K562 (cell line): ENCODE data around the gene NEMP1. TPM values are rescaled to one million over a fixed set of nuclear protein-coding genes. Genes with fewer than 3 reads are reported as not detected.

ENCODE experiments used
- ATAC-seq: fragments of 200-7000 bp; cut with Tn5 transposase; 3 replicates; pipeline ENCODE4 v1.9.1; 2020; ENCODE audit warnings: moderate library complexity
- BruUV-seq: library from RNA; stranded (reverse); fragments of 400-500 nt; replicated peaks from 2 replicates; lab custom pipeline; 2021; lab: Mats Ljungman, UMichigan
- CTCF ChIA-PET: fragments of 300-600 bp; formaldehyde crosslinking; extraction: SDS; loops from one replicate; lab custom pipeline; 2021; ENCODE audit warnings: low intra/inter-chr PET ratio; lab: Yijun Ruan, JAX
- POLR2A ChIA-PET: fragments of 300-600, 350-650 bp; sonication (Branson Sonifier 250); formaldehyde crosslinking; extraction: SDS; loops from one replicate; lab custom pipeline; 2021; ENCODE audit warnings: antibody characterized with exemption, inconsistent platforms; lab: Yijun Ruan, JAX
- DNase-seq, 4 experiments: peaks; one replicate each; pipeline versions ENCODE4 v3.0.0 to v3.0.0-alpha.2; 2011 to 2018; ENCODE audit warnings: low spot score in 3 of 4, mixed read lengths in 3 of 4; ENCODE audit errors: extremely low read depth in 1 of 4
- FAIRE-seq: peaks from 2 replicates; lab custom pipeline; 2011; peaks lifted over from hg19 to GRCh38; lab: Jason Lieb, UNC
- H2AFZ ChIP-seq: 2 replicates; pipeline ENCODE4 v1.6.0; 2011; ENCODE audit warnings: low read depth, low read length, control low read depth, inconsistent platforms
- H3K27ac ChIP-seq: fragments of 200-600 bp; 3 replicates; pipeline ENCODE4 v1.8.0; 2011; ENCODE audit warnings: low read depth, mild to moderate bottlenecking, control low read depth, inconsistent platforms, low read length, moderate library complexity, mixed read lengths; ENCODE audit errors: extremely low read depth
- H3K27me3 ChIP-seq, 2 experiments: fragments of 300-600 bp in 1 of 2; 2 replicates in 1 of 2; 3 replicates in 1 of 2; pipeline versions ENCODE4 v1.6.0 to v1.8.0; 2011; ENCODE audit warnings: inconsistent platforms in 2 of 2, low read length in 2 of 2, mild to moderate bottlenecking in 1 of 2, mixed read lengths in 1 of 2, moderate library complexity in 1 of 2; ENCODE audit not compliant: control insufficient read depth in 2 of 2, insufficient read depth in 2 of 2
- H3K36me3 ChIP-seq: fragments of 300-600 bp; 3 replicates; pipeline ENCODE4 v1.8.0; 2011; ENCODE audit warnings: mild to moderate bottlenecking, low read length, inconsistent platforms; ENCODE audit not compliant: control insufficient read depth, insufficient read depth
- H3K4me1 ChIP-seq, 2 experiments: fragments of 200-600 bp in 1 of 2; replicated peaks in 1 of 2; 2 replicates in 1 of 2; 3 replicates in 1 of 2; pipeline versions ENCODE4 v1.5.1 to v1.8.0; 2011; ENCODE audit warnings: inconsistent platforms in 2 of 2, low read length in 2 of 2, mild to moderate bottlenecking in 1 of 2, mixed read lengths in 1 of 2, moderate library complexity in 1 of 2; ENCODE audit not compliant: control insufficient read depth in 2 of 2, insufficient read depth in 2 of 2
- H3K4me2 ChIP-seq: 2 replicates; pipeline ENCODE4 v1.6.1; 2011; ENCODE audit warnings: low read length, control low read depth, inconsistent platforms, mixed read lengths; ENCODE audit not compliant: insufficient read depth
- H3K4me3 ChIP-seq: fragments of 200-600 bp; sonication (generic), shearing (Covaris generic); 2 replicates; pipeline ENCODE4 v1.5.1; 2016; ENCODE audit warnings: control low read depth, inconsistent platforms
- H3K79me2 ChIP-seq: fragments of 200-600 bp; 3 replicates; pipeline ENCODE4 v1.8.0; 2011; ENCODE audit warnings: low read length, inconsistent platforms; ENCODE audit not compliant: control insufficient read depth, insufficient read depth
- H3K9ac ChIP-seq, 2 experiments: 2 replicates each; pipeline versions ENCODE4 v1.6.0 to v1.6.1; 2011; ENCODE audit warnings: low read depth in 2 of 2, low read length in 2 of 2, control low read depth in 1 of 2, inconsistent platforms in 1 of 2, mild to moderate bottlenecking in 1 of 2, mixed read lengths in 1 of 2; ENCODE audit not compliant: insufficient read depth in 1 of 2
- H3K9me1 ChIP-seq: one replicate; pipeline ENCODE4 v1.6.0; 2011; ENCODE audit warnings: inconsistent platforms, mild to moderate bottlenecking, low read length, moderate library complexity; ENCODE audit not compliant: control insufficient read depth, insufficient read depth
- H3K9me3 ChIP-seq: replicated peaks from 2 replicates; pipeline ENCODE4 v1.5.1; 2011; ENCODE audit warnings: low read depth, low read length, inconsistent platforms; ENCODE audit not compliant: control insufficient read depth, insufficient read depth
- H4K20me1 ChIP-seq: replicated peaks from 2 replicates; pipeline ENCODE4 v1.6.1; 2011; ENCODE audit warnings: low read length, inconsistent platforms, mixed read lengths; ENCODE audit not compliant: control insufficient read depth, insufficient read depth
- CHD7 ChIP-seq: fragments of 200-600 bp; sonication (generic); IDR thresholded peaks from one replicate; pipeline ENCODE4 v1.6.1; 2012; ENCODE audit warnings: mild to moderate bottlenecking, low read depth, low read length, inconsistent platforms
- CREB1 ChIP-seq, 2 experiments: sonication (generic) in 1 of 2; formaldehyde crosslinking in 1 of 2; IDR thresholded peaks; 2 replicates each; pipeline versions ENCODE4 v1.6.1 to v1.8.0; 2012 to 2022; ENCODE audit warnings: inconsistent platforms in 1 of 2, mild to moderate bottlenecking in 1 of 2, missing genetic modification reagents in 1 of 2, moderate library complexity in 1 of 2
- E2F5 ChIP-seq: sonication (generic); formaldehyde crosslinking; IDR thresholded peaks from 2 replicates; pipeline ENCODE4 v1.8.0; 2022; ENCODE audit warnings: mild to moderate bottlenecking, missing genetic modification reagents
- GATAD2A ChIP-seq: fragments of 450-650 bp; IDR thresholded peaks from 2 replicates; pipeline ENCODE4 v1.6.1; 2017
- NELFE ChIP-seq: IDR thresholded peaks from 2 replicates; pipeline ENCODE4 v1.6.1; 2011; ENCODE audit warnings: mild to moderate bottlenecking; ENCODE audit not compliant: insufficient read depth, insufficient read length
- NFXL1 ChIP-seq: fragments of 450-650 bp; formaldehyde crosslinking; IDR thresholded peaks from 2 replicates; pipeline ENCODE4 v1.4.0; 2021; ENCODE audit warnings: mild to moderate bottlenecking
- NUFIP1 ChIP-seq: fragments of 450-650 bp; IDR thresholded peaks from 2 replicates; pipeline ENCODE4 v1.6.1; 2018; ENCODE audit not compliant: partially characterized antibody
- TAF15 ChIP-seq: fragments of 200-400 bp; formaldehyde crosslinking; IDR thresholded peaks from 2 replicates; pipeline ENCODE4 v1.6.1; 2017; ENCODE audit warnings: mild to moderate bottlenecking, low read depth, low read length, moderate library complexity
- ZNF57 ChIP-seq: fragments of 450-650 bp; formaldehyde crosslinking; IDR thresholded peaks from 2 replicates; pipeline ENCODE4 v1.4.0; 2020; ENCODE audit warnings: mild to moderate bottlenecking, moderate library complexity
- WGBS: fragments of 100-300 bp; shearing (Covaris generic); methylation state at CpG from one replicate; pipeline ENCODE4 v1.1.6; 2016; ENCODE audit warnings: low coverage, mixed read lengths; ENCODE audit not compliant: insufficient coverage; ENCODE audit errors: missing lambda C conversion rate; 5-methylcytosine and 5-hydroxymethylcytosine counted together
- in situ Hi-C: fragments of 300-500 bp; cut with MboI; formaldehyde crosslinking; loops from 4 replicates; pipeline ENCODE4 v1.15.0; 2018; ENCODE audit warnings: inconsistent platforms, mixed read lengths
- intact Hi-C: fragments of 100-400 bp; cut with micrococcal nuclease; formaldehyde crosslinking; loops from 2 replicates; pipeline ENCODE4 v1.14.2; 2022
- polyA plus RNA-seq, 8 experiments: library from polyadenylated mRNA; depleted of rRNA in 4 of 8; stranded (reverse) in 5 of 8; unstranded in 3 of 8; fragments of >200 nt; fragmentation: Nextera tagmentation in 2 of 8; fragmentation: Illumina TruSeq in 1 of 8; extraction: Ambion mirVana in 2 of 8; extraction: Trizol in 1 of 8; gene quantifications; 2 replicates each; pipeline versions ENCODE4 v1.2.1 to v1.2.3, GENCODE V29; 2011 to 2014; ENCODE audit warnings: inconsistent platforms in 1 of 8, missing spikeins in 1 of 8
- total RNA-seq, 7 experiments: library from RNA; depleted of rRNA in 6 of 7; stranded (reverse); fragments of >200 nt in 6 of 7; fragmentation: Illumina TruSeq in 2 of 7; extraction: Trizol in 2 of 7; gene quantifications; 2 replicates each; pipeline versions ENCODE4 v1.2.1 to v1.2.3, GENCODE V29; 2011 to 2021; ENCODE audit warnings: low replicate concordance in 1 of 7

Gene NEMP1
- total and polyA plus RNA-seq, 9 of the 15 experiments (the other 6 are each of a cell fraction or from before 2014, with no cell fraction given) = 9.5 to 82.2 (median 41.2) TPM

DNA sequence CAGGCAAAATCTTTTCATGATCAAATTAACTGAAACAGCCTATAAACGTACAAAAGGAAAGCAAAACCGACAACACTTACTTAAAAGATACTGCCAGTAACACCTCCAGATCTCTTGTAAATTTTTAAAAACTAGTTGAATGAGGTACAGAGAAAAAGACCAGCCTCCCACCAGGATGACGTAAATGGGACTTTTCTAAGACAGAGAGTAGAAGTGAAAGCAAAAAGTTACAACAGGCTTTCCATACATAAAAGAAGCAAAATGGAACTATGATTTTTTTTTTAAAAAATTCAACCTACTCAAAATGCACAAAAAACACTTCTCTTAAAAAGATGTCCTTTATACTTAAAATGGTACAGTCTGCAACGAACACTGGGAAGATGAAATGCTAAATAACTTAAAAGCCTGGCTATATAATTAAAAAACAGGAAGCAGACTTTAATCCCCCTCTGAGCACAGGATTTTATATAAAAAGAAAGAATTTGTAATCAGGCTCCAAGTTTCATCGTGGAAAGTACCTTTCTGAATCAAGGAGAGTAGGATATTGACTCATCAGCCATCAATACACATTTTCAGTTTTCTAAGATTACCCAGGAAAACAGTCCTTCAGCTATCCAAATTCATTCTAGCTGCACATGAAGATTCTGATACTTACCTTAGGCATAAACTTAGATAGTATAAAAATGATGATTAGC, 14.5 kb downstream of the NEMP1 start (continued):
- TF ChIP-seq ZNF57 (CRISPR knock-in tag) = no peak
- no peak for TF ChIP-seq GATAD2A
- TF ChIP-seq NFXL1 = no peak
- TF ChIP-seq NUFIP1 = no peak

- 94% methylated on average over 1 of the region's 1 CpG for WGBS
- no peaks in the 10 kb centered on the region for H3K9me1 ChIP-seq
- no peak overlapping the region for H3K4me2 ChIP-seq
- no peaks in the 10 kb centered on the region for H3K9me3 ChIP-seq
- ChIA-PET POLR2A (interaction anchor here (0.7 to 1.3 kb wide), 3 partner anchors 31 to 817 kb away, joined by 3 to 5 read pairs (median 3); no protein-coding TSS in a partner anchor), CTCF (interaction anchor here (0.6 to 1.8 kb wide), 2 partner anchors 50 to 69 kb away, joined by 3 to 4 read pairs; no protein-coding TSS in a partner anchor)
- no peaks in the 10 kb centered on the region for H3K4me1 ChIP-seq
- H3K79me2 ChIP-seq = no peaks in the 10 kb centered on the region
- in situ Hi-C loops = no loop called here
- H2AFZ ChIP-seq = no peak overlapping the region
- no peaks in the 10 kb centered on the region for H4K20me1 ChIP-seq
- no peaks in the 10 kb centered on the region for H3K27me3 ChIP-seq
- BruUV-seq = no TSS peak
- peaks cover 73% of the 10 kb centered on the region for H3K36me3 ChIP-seq
- H3K9ac ChIP-seq = no peak overlapping the region
- ATAC-seq (no peak), FAIRE-seq (no peak), DNase-seq (no peak)
- H3K4me3 ChIP-seq = no peak overlapping the region
- no peak overlapping the region for H3K27ac ChIP-seq
- intact Hi-C loops = no loop called here
- no peak for TF ChIP-seq CHD7
- TF ChIP-seq TAF15 = no peak
- no peak for TF ChIP-seq NELFE
- TF ChIP-seq E2F5 = no peak
- TF ChIP-seq CREB1 (IDR thresholded peaks at IDR 0.05) = no peak
- no peak for TF ChIP-seq CREB1 (CRISPR knock-in tag; IDR thresholded peaks at IDR 0.05)
Measured at GRCh38 chr12:57058454-57058853, 20.1 kb downstream of the NEMP1 start.
